ENCODE measurements around the gene RASD1. TPM values are rescaled to one million over a fixed set of nuclear protein-coding genes. Genes with fewer than 3 reads are reported as not detected.

RASD1 gene
- total RNA-seq, 6 experiments from 2014 or later, result 1.0 to 230 (median 101) TPM

DNA sequence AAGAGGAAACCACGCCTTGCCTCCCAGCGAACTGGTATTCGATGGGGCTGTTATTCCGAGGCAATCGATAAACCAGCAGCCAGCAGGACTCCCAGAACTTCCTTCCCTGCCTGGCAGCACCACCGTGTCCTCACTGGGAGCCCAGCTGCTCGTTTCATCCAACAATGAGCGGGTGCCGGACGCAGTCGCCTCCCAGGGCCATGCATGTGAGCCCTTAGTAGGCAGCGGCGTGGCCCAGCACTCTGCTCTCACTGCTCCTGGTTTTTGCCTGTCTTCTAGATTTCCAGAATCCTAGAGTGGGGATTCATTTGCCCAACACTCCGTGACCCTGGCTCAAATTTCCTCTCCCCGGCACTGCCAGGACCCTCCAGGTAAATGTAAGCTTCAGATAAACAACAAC is 29.1 kb upstream of the RASD1 start:
- TF ChIP-seq, protein P1, sequence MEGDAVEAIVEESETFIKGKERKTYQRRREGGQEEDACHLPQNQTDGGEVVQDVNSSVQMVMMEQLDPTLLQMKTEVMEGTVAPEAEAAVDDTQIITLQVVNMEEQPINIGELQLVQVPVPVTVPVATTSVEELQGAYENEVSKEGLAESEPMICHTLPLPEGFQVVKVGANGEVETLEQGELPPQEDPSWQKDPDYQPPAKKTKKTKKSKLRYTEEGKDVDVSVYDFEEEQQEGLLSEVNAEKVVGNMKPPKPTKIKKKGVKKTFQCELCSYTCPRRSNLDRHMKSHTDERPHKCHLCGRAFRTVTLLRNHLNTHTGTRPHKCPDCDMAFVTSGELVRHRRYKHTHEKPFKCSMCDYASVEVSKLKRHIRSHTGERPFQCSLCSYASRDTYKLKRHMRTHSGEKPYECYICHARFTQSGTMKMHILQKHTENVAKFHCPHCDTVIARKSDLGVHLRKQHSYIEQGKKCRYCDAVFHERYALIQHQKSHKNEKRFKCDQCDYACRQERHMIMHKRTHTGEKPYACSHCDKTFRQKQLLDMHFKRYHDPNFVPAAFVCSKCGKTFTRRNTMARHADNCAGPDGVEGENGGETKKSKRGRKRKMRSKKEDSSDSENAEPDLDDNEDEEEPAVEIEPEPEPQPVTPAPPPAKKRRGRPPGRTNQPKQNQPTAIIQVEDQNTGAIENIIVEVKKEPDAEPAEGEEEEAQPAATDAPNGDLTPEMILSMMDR (IDR thresholded peaks at IDR 0.05), result no peak
- TF ChIP-seq POLR2A (IDR thresholded peaks at IDR 0.05), result no peak
- no peaks in the 10 kb centered on the region for H3K27me3 ChIP-seq
- DNase-seq (no peak), ATAC-seq (no peak)
- peak overlapping the region in 2 of 3 donors; percentile 74 to 97 for H3K27ac ChIP-seq
- H3K9me3 ChIP-seq, result no peaks in the 10 kb centered on the region
- peaks cover 0 to 8% (median 0%) of the 10 kb centered on the region in 4 donors for H3K36me3 ChIP-seq
- no peak overlapping the region for H3K4me3 ChIP-seq
- H3K4me1 ChIP-seq, result peaks cover 0 to 64% (median 24%) of the 10 kb centered on the region in 4 donors
- intact Hi-C loops (cut with DNase I), result loop anchor here in 1 of 2 donors (5.0 kb wide), 1 partner anchor 37 kb away; no protein-coding TSS in a partner anchor
- WGBS (ENCODE audit: insufficient coverage, low coverage, low lambda C conversion rate, missing lambda C conversion rate), result 72% methylated on average over 9 of the region's 15 CpGs

DNA sequence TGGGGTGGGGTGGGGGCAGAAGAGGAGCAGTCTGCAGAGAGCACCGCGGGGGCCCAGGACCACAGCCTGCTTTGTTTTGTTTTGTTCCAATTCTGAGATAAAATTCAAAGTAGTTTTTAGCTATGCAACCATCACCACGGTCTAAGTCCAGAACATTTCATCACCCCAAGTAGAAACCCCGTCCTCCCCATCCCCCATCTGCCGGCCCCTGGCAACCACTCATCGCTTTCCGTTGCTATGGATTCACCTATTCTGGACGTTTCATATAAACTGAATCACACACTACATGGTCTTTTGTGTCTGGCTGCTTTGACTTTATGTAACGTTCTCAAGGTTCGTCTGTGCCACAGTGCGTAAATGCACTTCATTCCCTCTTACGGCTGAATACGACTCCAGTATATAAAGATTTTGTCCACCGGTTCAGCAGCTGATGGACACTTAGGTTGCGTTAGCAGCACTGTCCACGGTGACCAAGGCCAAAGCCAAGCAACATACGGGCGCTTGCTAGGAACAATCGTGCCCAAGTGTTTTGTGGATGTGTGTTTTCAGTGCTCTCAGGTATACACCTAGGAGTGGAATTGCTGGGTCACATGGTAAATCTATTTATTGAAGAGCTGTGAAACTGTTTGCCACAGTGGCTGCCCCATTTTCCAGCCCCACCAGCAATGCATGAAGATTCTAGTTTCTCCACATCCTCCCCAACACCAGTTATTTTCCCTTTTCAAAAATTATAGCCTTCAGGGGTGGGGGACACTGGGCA is 27.7 kb upstream of the RASD1 start:
- 64% methylated on average over 16 of the region's 19 CpGs for WGBS (ENCODE audit: insufficient coverage, low coverage, low lambda C conversion rate, missing lambda C conversion rate)
- peaks cover 0 to 51% (median 18%) of the 10 kb centered on the region in 4 donors for H3K4me1 ChIP-seq

GRCh38 chr17:17523001-17523730 is 27.0 kb upstream of the RASD1 start:
- WGBS (ENCODE audit: insufficient coverage, low coverage, low lambda C conversion rate, missing lambda C conversion rate), result 39% methylated on average over 6 of the region's 14 CpGs
- Histone ChIP-seq H3K27me3 (no peaks in the 10 kb centered on the region), H3K4me1 (peaks cover 0 to 44% (median 14%) of the 10 kb centered on the region in 4 donors), H3K4me3 (no peak overlapping the region), H3K36me3 (peaks cover 0 to 8% (median under 1%) of the 10 kb centered on the region in 4 donors), H3K27ac (peak overlapping the region in 1 of 3 donors; percentile 40), H3K9me3 (no peaks in the 10 kb centered on the region)
- intact Hi-C loops (cut with DNase I), result no loop called here
- DNase-seq, result no peak
- ATAC-seq, result peak in 1 of 4 donors; percentile 2
- TF ChIP-seq, protein P1 (IDR thresholded peaks at IDR 0.05), result no peak
- no peak for TF ChIP-seq POLR2A (IDR thresholded peaks at IDR 0.05)

More for the DNA sequence above, 27.7 kb upstream of the RASD1 start:
- no peak overlapping the region for H3K4me3 ChIP-seq
- H3K9me3 ChIP-seq, result no peaks in the 10 kb centered on the region
- DNase-seq (no peak), ATAC-seq (peak in 1 of 4 donors; percentile 39)
- TF ChIP-seq, protein P1 (IDR thresholded peaks at IDR 0.05), result no peak
- no peak for TF ChIP-seq POLR2A (IDR thresholded peaks at IDR 0.05)
- no peaks in the 10 kb centered on the region for H3K27me3 ChIP-seq
- peaks cover 0 to 8% (median under 1%) of the 10 kb centered on the region in 4 donors for H3K36me3 ChIP-seq
- peak overlapping the region in 2 of 3 donors; percentile 8 to 40 for H3K27ac ChIP-seq
- intact Hi-C loops (cut with DNase I), result no loop called here

DNA sequence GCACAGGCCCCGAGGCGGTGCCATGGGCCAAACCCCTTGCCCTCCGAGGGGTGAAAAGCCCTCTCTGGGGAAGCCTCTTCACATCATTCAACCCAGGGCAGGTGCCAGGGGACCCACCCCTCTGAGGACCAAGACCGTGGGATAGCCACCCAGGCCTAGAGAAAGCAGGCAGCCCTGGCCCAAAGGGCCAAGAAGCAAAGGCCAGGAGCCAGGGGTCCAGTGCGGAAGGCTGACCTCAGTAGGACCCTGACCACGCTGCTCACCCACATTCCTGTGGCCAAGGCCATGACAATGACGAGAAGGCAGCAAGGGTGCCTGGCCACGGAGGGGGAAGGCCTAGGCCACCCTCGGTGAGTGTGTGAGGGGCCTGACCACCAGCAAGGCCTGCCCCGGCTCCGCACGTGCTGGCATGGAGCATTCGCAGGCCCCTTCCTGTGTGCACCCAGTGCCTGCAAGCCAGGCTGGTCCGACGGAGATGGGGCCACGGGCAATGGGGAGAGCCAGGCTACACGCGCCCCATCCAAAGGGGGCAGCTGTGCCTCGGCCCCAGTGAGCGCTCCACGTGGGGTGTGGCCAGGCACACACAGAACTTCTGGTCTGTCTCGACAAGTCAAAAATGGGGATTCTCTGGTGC is 24.5 kb upstream of the RASD1 start:
- no peaks in the 10 kb centered on the region for H3K27me3 ChIP-seq
- ATAC-seq, result no peak
- WGBS (ENCODE audit: insufficient coverage, low coverage, low lambda C conversion rate, missing lambda C conversion rate), result 100% methylated on average over 1 of the region's 22 CpGs
- H3K4me1 ChIP-seq, result peaks cover 0 to 22% (median 3%) of the 10 kb centered on the region in 4 donors
- H3K27ac ChIP-seq, result no peak overlapping the region
- peaks cover 0 to 8% (median under 1%) of the 10 kb centered on the region in 4 donors for H3K36me3 ChIP-seq
- intact Hi-C loops (cut with DNase I), result no loop called here
- DNase-seq, result no peak
- H3K4me3 ChIP-seq, result no peak overlapping the region
- H3K9me3 ChIP-seq, result no peaks in the 10 kb centered on the region
- TF ChIP-seq, protein P1 (IDR thresholded peaks at IDR 0.05), result no peak
- TF ChIP-seq POLR2A (IDR thresholded peaks at IDR 0.05), result no peak
